GM19372 (cell line): ENCODE measurements around the gene PAPSS2.
"Not testable (repeated sequence)": the region's sequence is repeated elsewhere in the genome, so short reads cannot be mapped to it uniquely, and the experiment has no call there.

Experiments used
- ATAC-seq: cut with Tn5 transposase; IDR thresholded peaks from one replicate; pipeline ENCODE4 v1.9.1; 2021; ENCODE audit warnings: mild to moderate bottlenecking, low read depth, moderate library complexity; ENCODE audit not compliant: unreplicated experiment

The PAPSS2 gene

DNA sequence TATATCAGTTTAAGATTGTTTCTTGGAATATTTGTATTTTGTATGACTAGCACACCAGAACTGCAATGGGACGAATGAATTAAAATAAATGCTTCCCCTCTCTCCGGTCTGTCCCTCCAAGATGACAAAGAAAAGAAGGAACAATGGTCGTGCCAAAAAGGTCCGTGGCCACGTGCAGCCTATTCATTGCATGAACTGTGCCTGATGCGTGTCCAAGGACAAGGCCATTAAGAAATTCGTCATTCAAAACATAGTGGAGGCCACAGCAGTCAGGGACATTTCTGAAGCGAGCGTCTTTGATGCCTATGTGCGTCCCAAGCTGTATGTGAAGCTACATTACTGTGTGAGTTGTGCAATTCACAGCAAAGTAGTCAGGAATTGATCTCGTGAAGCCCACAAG, 17.2 kb upstream of the PAPSS2 start:
- ATAC-seq = no peak

DNA sequence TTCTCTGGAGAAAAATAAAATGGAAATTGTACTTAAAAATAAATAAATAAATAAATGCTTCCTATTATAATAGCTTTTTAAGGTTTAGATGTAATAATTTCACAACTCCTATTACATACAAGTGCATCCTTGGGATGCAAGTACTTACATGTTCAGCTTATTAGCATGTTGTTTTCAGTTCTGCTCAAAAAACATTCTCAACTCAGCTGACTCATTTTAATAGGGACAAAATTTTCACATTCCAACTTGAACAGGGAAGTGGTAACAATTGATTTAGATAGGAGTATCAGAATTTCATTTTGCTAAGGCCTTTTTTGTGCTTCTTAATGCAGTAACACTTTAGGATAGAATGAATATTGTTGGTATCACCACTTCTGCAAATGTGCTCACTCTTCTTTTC, 16.7 kb upstream of the PAPSS2 start:
- no peak for ATAC-seq

GRCh38 chr10:87643920-87644319, 15.8 kb upstream of the PAPSS2 start:
- no peak for ATAC-seq

- ATAC-seq = not testable (repeated sequence)
These were observed 15.2 kb upstream of the PAPSS2 start for GRCh38 chr10:87644500-87644899.

DNA sequence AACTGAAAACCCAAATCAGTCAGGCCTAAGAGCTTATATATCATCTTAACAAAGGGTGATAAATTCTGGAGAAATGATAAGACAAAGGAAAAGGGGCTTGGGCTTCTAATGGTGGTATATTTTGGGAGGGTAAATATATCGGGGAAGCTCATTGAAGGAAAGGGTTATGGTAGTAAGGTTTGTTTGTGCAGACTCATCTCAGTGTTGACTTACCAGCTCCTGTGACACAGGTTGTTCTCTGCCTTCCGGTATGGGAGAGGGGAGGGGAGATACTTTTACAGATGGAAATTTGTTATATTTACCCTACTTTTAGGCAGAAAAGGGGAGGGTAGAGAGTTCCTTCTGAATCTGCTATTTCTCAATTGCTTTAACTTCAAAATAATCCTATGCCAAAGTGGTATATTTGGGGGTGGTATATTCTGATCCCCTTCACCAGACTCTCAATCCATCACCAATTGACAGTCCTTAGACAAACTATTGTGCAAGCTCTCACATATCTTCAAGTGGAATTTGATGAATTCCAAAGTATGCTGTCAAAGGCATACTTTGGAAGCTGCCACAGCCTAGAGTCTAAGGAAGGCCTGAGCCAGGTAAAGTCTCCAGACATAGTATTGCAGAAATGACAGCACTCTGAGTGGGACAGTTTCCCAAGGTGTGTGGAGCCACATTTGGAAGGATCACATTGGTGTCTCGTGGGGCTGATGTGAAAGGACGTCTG, 13.3 kb upstream of the PAPSS2 start:
- no peak for ATAC-seq

DNA sequence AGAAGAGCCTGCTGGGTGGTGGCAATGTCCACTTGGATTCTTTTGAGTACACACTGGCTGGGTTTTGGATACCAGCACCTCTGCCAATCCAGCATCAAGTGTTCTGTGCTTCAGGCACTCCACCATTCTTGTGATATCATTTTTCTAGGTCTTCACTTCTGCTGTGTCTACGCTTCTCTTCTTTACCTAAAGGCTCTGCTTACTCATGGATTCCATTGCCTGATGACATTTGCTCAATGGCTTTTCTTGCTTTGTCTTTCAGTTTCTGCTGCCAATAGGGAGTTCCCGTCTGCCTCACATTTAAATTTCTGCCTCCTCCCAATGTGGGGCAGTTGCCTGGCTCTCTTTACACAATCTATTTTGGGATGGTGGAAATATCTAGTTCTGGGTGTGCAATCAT, 12.7 kb upstream of the PAPSS2 start:
- ATAC-seq = no peak

DNA sequence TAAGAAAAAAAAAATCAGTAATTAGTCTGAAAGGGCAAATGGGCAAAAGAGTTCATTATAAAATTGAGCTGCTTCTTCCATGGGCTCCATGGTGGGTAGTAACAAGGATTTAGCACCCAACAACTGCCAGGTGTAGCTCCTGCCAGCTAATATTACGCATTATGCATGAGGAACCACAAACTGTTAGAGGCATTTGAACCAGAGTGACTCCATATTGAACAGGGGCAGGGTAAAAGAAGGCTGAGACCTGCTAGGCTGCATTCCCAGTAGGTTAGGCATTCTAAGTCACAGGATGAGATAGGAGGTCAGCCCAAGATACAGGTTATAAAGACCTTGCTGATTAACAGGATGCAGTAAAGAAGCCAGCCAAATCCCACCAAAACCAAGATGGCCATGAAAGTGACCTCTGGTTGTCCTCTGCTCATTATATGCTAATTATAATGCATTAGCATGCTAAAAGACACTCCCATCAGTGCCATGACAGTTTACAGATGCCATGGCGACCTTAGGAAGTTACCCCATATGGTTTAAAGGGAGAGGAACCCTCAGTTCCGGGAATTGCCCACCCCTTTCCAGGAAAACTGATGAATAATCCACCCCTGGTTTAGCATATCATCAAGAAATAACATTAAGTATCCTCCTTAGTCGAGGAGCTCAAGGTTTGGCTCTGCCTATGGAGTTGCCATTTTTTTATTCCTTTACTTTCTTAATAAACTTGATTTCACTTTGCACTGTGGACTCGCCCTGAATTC, 8.7 kb upstream of the PAPSS2 start:
- ATAC-seq = no peak

- no peak for ATAC-seq
These were observed 7.9 kb upstream of the PAPSS2 start for GRCh38 chr10:87651801-87652200.

DNA sequence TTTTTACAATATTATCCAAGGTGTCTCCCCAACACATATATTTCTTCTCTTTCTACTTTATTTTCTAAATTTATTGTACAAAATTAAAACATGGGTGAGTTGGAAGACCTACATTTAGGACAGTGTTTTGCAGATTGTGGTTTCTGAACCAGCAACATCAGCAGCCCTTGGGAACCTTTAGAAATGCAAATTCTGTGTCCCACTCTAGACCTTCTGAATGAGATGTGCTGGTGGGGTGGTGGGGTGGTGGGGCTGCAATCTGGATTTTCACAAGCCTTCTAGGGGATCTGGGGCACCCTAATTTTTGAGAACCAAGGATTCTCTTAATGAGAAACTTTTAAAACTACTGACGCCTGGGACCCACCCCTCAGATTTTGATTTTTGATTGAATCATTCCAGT, 7.4 kb upstream of the PAPSS2 start:
- no peak for ATAC-seq

DNA sequence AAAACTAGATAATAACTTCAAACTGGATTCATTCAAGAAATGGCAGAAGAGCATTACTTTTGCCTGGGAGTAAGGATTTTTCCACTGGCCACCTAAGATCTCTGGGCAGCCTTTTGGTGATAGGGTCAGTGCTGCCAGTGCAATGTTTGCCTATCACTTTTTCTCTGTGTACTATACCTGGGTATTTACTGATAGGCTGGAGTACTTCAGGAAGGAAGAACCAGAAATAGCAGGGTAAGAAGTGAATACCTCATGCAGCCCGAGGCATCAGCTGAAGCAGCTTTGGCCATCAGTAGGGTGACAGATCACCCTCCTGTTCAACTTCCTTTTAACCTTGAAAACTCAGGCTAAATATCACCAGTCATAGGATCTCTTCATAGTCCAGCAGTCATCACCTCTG, 5.5 kb upstream of the PAPSS2 start:
- no peak for ATAC-seq

- no peak for ATAC-seq
These were observed 3.1 kb upstream of the PAPSS2 start for GRCh38 chr10:87656431-87657072.

GRCh38 chr10:87657371-87657770, 2.3 kb upstream of the PAPSS2 start:
- no peak for ATAC-seq

DNA sequence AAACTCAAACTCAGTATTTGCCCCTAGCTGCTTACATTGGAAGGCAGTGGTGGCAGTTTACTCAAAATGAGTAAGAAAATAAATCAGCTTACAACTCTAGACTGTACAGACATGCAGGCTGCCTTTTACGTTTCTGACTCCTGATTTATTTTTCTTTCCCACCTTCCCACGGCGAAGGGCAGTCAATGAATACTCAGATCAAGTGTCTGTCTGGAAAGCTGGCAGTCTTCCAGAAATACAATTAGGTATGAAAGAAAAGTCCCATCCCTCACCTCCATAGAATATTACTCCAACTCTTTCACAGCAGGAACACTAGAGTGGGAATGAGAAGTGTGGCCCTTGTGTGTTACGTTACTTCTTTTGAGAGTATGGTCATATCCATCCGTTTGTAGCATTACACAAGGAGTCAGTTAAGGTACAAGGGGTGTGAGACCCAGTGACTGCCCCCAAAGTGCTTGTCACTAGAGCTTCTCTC, 1.3 kb upstream of the PAPSS2 start:
- ATAC-seq = no peak

DNA sequence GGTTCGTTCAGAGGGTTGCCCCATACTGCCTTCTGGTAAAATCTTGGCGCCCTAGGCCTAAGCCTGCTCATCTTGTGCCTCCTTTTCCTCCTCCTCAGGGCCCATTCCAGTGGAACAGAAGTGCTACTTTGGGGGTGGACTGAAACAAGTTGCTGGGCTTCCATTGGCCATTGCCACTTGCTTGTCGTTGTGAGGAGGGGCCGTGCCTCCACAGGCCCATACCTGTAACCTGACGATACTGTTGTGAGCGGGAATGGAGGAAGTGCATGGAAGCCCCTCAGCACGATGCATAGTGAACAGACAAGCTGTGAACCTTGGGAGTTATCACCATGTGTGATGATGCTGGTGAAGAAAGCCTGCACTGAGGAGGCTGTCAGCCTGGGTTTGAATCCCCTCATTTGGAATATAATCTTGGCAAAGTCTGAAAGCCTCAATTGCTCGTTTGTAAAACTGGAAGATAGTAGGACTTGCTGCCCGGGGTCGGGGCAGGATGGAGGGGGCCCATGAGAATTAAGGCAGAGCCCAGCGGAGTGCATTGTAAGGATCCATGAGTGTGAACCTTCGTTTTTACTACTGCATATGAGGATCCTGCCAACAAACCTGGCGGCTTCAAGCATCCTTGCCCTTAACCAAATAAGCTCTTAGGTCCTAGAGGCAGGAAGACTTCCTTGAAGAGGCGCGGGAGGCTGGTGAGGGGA, 671 bp upstream of the PAPSS2 start:
- no peak for ATAC-seq

GRCh38 chr10:87660484-87661133, 931 bp downstream of the PAPSS2 start:
- ATAC-seq = no peak

- no peak for ATAC-seq
These were observed 2.4 kb downstream of the PAPSS2 start for GRCh38 chr10:87661861-87662785.

DNA sequence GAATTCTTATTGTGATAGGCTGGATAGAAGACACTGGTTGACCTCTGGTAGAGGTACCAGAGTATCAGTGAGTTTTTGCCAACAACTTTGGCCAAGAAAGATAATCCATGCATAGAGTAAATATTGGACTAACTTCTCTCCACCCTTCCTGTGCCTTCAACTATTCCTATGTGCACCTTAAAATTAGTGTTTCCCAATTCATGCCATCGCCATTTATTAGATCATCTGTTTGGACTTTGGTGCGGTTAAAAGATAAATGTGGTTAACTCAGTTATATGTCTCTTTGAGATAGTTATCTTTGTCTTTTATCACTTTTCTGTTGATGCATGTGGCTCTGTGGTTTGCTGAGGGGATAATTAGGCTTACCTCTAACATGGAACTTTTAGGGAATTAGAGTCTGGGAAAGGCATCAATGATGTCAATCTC, 4.6 kb downstream of the PAPSS2 start:
- no peak for ATAC-seq

DNA sequence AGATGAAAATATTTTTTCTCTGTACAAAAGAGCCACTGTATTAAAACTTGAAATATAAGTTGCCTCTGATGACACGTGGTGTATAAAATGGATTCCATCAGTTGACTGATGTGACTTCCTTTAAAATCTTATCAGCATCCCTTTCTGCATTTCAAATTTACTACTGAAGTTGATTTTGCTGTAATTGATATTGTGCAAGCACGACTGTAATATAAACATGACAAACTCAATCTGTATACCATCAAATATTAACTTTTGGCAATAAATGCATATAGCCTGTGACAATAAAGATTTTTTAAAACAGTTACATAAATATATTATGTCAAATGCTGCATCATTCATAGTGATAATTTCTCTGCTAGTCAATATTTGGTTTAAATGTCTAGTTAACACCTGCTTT, 7.8 kb downstream of the PAPSS2 start:
- ATAC-seq = no peak

DNA sequence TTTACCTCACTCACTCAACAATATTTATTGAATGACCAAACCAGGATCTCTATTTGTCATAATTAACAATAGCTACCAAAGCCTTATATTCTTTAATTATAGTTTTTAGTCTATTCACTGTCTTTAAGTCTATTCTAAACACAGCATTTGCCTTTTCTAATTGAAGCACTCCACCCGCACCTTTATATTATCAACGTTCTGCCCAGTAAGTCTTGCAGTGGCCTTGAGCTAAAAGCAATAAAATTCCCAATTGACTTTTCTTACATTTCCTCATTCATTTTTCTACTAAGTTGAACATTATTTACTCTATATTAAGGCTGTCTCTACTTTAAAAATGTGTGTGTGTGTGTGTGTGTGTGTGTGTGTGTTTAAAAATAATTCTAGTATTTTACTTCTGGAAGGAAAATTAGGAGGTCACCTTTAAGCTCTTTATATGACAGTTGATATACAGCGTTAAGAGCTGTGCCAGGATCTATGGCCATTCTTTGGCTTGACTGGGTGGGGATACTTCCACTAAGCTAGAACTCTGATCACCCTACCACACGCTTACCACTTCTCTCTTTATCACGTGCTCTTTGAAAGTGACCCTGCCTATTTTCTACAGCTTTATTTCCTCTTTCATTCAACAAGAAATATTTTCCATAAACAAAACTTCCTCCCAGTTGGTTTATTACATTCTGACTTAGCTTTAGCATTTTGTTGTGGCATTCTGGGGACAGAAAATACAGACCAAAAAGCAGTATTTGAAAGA, 8.8 kb downstream of the PAPSS2 start:
- ATAC-seq = no peak
